ENCODE measurements around the gene FANCE. TPM values are rescaled to one million over a fixed set of nuclear protein-coding genes. Genes with fewer than 3 reads are reported as not detected.

Gene FANCE
- total RNA-seq, 4 donors from 2014 or later = 2.6 to 5.0 (median 3.8) TPM

DNA sequence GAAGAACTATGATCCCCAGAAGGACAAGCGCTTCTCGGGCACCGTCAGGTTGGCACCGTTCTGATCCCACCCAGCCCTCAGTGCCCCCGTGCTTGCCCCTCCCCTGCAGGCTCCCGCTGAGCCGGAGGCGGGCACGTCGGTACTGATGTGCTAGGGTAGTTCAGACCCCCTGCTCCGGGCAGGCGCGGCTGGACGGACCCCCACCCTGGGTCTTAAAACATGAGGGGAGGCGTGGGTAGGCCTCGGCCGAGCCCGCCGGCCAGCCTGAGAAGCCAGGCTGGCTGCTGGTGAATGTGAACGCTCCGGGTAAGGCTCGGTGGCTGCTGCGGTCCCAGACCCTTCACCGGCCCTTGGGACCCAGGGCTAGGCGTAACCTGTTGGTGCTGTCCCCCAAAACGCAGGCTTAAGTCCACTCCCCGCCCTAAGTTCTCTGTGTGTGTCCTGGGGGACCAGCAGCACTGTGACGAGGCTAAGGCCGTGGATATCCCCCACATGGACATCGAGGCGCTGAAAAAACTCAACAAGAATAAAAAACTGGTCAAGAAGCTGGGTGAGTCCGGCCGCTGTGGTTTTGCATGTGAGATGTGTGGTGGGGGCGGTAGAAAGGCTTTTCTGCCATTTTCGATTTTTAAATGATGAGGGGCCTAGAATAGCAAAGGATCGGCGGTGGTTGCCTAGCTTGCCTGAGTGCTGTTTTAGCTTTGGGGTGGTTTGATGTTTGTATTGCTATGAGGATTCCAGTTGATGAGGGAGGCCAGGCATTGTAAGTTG lies 17.0 kb downstream of the FANCE start:
- WGBS, 2 donors (ENCODE audit: low coverage in 1 of 2) = 5 to 15% methylated on average over 11 to 13 of the region's 37 CpGs
- peaks cover 0 to 54% of the 10 kb centered on the region in 2 donors for H3K36me3 ChIP-seq
- H3K4me3 ChIP-seq = peak overlapping the region; percentile 49 to 73
- peak; percentile 10 for ATAC-seq
- no peaks in the 10 kb centered on the region for H3K9me3 ChIP-seq
- peak overlapping the region; percentile 35 to 94 (median 88) for H3K27ac ChIP-seq
- peaks cover 0 to 66% (median 5%) of the 10 kb centered on the region in 3 donors for H3K4me1 ChIP-seq
- H3K27me3 ChIP-seq = no peaks in the 10 kb centered on the region
- TF ChIP-seq POLR2AphosphoS5 (IDR thresholded peaks at IDR 0.05) (no peak), EP300 (IDR thresholded peaks at IDR 0.05) (no peak), POLR2A (IDR thresholded peaks at IDR 0.05) (no peak)
- TF ChIP-seq, protein P1, sequence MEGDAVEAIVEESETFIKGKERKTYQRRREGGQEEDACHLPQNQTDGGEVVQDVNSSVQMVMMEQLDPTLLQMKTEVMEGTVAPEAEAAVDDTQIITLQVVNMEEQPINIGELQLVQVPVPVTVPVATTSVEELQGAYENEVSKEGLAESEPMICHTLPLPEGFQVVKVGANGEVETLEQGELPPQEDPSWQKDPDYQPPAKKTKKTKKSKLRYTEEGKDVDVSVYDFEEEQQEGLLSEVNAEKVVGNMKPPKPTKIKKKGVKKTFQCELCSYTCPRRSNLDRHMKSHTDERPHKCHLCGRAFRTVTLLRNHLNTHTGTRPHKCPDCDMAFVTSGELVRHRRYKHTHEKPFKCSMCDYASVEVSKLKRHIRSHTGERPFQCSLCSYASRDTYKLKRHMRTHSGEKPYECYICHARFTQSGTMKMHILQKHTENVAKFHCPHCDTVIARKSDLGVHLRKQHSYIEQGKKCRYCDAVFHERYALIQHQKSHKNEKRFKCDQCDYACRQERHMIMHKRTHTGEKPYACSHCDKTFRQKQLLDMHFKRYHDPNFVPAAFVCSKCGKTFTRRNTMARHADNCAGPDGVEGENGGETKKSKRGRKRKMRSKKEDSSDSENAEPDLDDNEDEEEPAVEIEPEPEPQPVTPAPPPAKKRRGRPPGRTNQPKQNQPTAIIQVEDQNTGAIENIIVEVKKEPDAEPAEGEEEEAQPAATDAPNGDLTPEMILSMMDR (IDR thresholded peaks at IDR 0.05) = no peak

DNA sequence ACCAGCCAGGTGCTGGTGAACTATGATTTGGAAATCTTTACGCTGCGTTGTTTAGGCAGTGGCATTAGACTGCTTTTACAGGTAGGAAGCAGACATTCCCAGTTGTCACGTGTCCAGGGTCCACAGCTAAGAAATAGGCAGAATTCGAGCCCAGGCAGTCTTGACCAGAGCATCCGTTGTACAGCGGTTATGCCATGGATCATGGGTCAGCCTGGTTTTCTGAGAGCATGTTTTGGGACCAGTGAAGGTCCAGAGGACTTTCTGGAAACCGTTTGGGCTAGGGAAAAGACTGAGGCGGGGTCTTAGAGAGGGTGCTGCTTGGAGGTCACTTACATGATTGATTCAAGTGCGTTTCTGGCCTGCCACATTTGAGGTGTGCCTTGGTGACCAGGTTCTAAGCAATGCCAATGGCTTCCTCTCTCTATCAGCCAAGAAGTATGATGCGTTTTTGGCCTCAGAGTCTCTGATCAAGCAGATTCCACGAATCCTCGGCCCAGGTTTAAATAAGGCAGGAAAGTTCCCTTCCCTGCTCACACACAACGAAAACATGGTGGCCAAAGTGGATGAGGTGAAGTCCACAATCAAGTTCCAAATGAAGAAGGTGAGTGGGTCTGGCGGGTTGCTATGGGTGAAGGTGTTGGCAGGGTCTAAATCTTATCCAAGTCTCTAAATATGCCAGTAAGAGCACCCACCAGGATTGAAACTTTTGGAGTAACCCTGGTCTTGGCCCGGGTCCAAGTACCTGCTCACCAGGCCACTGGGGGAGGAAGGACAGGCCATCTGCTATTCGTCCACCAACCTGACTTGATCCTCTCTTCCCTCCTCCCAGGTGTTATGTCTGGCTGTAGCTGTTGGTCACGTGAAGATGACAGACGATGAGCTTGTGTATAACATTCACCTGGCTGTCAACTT lies 17.9 kb downstream of the FANCE start:
- H3K27ac ChIP-seq = peak overlapping the region; percentile 35 to 94 (median 88)
- peak overlapping the region; percentile 49 to 73 for H3K4me3 ChIP-seq
- peaks cover 0 to 63% of the 10 kb centered on the region in 2 donors for H3K36me3 ChIP-seq
- TF ChIP-seq POLR2A (IDR thresholded peaks at IDR 0.05) (peak in 1 of 2 donors; percentile 8), EP300 (IDR thresholded peaks at IDR 0.05) (no peak), POLR2AphosphoS5 (IDR thresholded peaks at IDR 0.05) (peak; percentile 67)
- TF ChIP-seq, protein P1 (IDR thresholded peaks at IDR 0.05) = peak in 1 of 4 experiments; percentile 12
- H3K9me3 ChIP-seq = no peaks in the 10 kb centered on the region
- peaks cover 0 to 74% (median 5%) of the 10 kb centered on the region in 3 donors for H3K4me1 ChIP-seq
- H3K27me3 ChIP-seq = no peaks in the 10 kb centered on the region
- no peak for ATAC-seq
- 28 to 33% methylated on average over 6 to 8 of the region's 18 CpGs for WGBS, 2 donors (ENCODE audit: low coverage in 1 of 2)

DNA sequence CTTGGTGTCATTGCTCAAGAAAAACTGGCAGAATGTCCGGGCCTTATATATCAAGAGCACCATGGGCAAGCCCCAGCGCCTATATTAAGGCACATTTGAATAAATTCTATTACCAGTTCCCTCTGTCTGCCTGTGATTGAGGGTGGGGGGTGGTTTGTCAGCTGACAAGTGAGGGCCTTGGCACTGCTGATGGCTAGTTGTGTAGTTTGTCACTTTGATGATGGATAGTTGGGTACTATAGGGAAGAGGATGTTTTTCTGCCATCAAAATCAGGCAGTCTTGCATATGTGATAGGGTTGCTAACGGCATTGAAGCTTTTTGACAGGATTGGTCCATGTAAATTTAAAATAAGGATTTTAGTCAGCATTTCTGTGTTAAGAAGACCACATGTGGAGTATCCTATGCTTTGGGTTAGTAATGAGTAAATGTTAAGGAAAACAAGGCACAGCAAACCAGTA lies 18.6 kb downstream of the FANCE start:
- H3K4me3 ChIP-seq = peak overlapping the region in 1 of 2 donors; percentile 73
- H3K27ac ChIP-seq = peak overlapping the region in 3 of 4 donors; percentile 87 to 94 (median 90)
- ATAC-seq = no peak
- no peaks in the 10 kb centered on the region for H3K27me3 ChIP-seq
- 50 to 67% methylated on average over 1 to 3 of the region's 3 CpGs for WGBS, 2 donors (ENCODE audit: low coverage in 1 of 2)
- H3K9me3 ChIP-seq = no peaks in the 10 kb centered on the region
- H3K4me1 ChIP-seq = peaks cover 0 to 74% (median 5%) of the 10 kb centered on the region in 3 donors
- H3K36me3 ChIP-seq = peaks cover 0 to 70% of the 10 kb centered on the region in 2 donors
- TF ChIP-seq, protein P1 (IDR thresholded peaks at IDR 0.05) = no peak
- TF ChIP-seq POLR2AphosphoS5 (IDR thresholded peaks at IDR 0.05) (no peak), POLR2A (IDR thresholded peaks at IDR 0.05) (peak in 1 of 2 donors; percentile 6), EP300 (IDR thresholded peaks at IDR 0.05) (no peak)

DNA sequence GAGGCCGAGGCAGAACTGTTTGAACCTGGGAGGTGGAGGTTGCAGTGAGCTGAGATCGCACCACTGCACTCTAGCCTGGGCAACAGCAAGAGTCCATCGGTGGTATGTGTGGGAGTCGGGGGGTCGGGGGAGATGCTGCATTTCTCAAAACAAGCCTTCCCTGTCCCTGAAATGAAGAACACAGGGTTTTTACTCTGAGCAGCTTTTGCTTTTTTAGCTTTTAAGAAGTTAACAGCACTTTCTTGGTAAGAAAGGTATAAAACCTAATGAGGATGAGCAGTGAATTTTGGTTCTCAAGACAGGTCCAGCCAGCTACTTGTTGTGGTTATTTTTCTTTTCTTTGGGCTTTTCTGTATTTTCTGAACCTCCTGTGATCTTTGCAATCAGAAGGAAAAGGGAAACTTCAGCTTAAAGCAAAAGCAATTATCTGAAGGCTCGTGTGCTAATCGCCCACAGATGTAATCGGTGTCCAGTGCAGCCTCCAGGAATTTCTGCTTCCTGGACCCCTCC lies 19.8 kb downstream of the FANCE start:
- Histone ChIP-seq H3K27me3 (no peaks in the 10 kb centered on the region), H3K36me3 (peaks cover 0 to 73% of the 10 kb centered on the region in 2 donors), H3K27ac (peak overlapping the region in 3 of 4 donors; percentile 87 to 94 (median 90)), H3K4me1 (peaks cover 0 to 74% (median 5%) of the 10 kb centered on the region in 3 donors), H3K9me3 (no peaks in the 10 kb centered on the region), H3K4me3 (no peak overlapping the region)
- TF ChIP-seq EP300 (IDR thresholded peaks at IDR 0.05) (no peak), POLR2A (IDR thresholded peaks at IDR 0.05) (no peak)
- no peak for ATAC-seq
- WGBS, 2 donors (ENCODE audit: low coverage in 1 of 2) = 35 to 40% methylated on average over 3 to 5 of the region's 8 CpGs

Measured in gastroesophageal sphincter (tissue), 4 donors.